ENCODE results near the gene KRT24.

GRCh38 chr17:40694584-40694983, 9.0 kb downstream of the KRT24 start:
- no peak for TF ChIP-seq POLR2A (IDR thresholded peaks at IDR 0.05; ENCODE audit: low read depth, low read length)
- no peak for TF ChIP-seq MYC (IDR thresholded peaks at IDR 0.05; ENCODE audit: low read depth, low read length)
- TF ChIP-seq, protein P1, sequence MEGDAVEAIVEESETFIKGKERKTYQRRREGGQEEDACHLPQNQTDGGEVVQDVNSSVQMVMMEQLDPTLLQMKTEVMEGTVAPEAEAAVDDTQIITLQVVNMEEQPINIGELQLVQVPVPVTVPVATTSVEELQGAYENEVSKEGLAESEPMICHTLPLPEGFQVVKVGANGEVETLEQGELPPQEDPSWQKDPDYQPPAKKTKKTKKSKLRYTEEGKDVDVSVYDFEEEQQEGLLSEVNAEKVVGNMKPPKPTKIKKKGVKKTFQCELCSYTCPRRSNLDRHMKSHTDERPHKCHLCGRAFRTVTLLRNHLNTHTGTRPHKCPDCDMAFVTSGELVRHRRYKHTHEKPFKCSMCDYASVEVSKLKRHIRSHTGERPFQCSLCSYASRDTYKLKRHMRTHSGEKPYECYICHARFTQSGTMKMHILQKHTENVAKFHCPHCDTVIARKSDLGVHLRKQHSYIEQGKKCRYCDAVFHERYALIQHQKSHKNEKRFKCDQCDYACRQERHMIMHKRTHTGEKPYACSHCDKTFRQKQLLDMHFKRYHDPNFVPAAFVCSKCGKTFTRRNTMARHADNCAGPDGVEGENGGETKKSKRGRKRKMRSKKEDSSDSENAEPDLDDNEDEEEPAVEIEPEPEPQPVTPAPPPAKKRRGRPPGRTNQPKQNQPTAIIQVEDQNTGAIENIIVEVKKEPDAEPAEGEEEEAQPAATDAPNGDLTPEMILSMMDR (IDR thresholded peaks at IDR 0.05; ENCODE audit: extremely low read depth in 1 of 2, insufficient read depth in 1 of 2, low read depth in 1 of 2, low read length in 2 of 2), result no peak
- no peak for TF ChIP-seq MAX (IDR thresholded peaks at IDR 0.05; ENCODE audit: insufficient read depth, insufficient read length)
- TF ChIP-seq POLR2AphosphoS5 (IDR thresholded peaks at IDR 0.05; ENCODE audit: insufficient read depth, low read depth, low read length), result no peak
- no peak for TF ChIP-seq FOS (IDR thresholded peaks at IDR 0.05; ENCODE audit: borderline replicate concordance, insufficient read depth, low read length)
- TF ChIP-seq EZH2 (IDR thresholded peaks at IDR 0.05; ENCODE audit: borderline replicate concordance, low read depth, low read length, severe bottlenecking), result no peak

Data from endothelial cell of umbilical vein (primary cell).